Astrocyte (in vitro differentiated cells and primary cell): ENCODE results near the gene F13B.
"Not testable (repeated sequence)": the region's sequence is repeated elsewhere in the genome, so short reads cannot be mapped to it uniquely, and the experiment has no call there.

ENCODE experiments used
- EZH2 ChIP-seq: IDR thresholded peaks from 2 replicates; pipeline ENCODE4 v1.6.1; 2012; ENCODE audit warnings: mild to moderate bottlenecking, low read length, inconsistent platforms; ENCODE audit not compliant: insufficient read depth
- TF ChIP-seq, protein P1 (sequence below): IDR thresholded peaks from 2 replicates; pipeline ENCODE4 v1.5.1; 2011; ENCODE audit warnings: low read depth, mild to moderate bottlenecking, inconsistent platforms, low read length, moderate library complexity; ENCODE audit not compliant: insufficient read depth

- TF ChIP-seq, protein P1, sequence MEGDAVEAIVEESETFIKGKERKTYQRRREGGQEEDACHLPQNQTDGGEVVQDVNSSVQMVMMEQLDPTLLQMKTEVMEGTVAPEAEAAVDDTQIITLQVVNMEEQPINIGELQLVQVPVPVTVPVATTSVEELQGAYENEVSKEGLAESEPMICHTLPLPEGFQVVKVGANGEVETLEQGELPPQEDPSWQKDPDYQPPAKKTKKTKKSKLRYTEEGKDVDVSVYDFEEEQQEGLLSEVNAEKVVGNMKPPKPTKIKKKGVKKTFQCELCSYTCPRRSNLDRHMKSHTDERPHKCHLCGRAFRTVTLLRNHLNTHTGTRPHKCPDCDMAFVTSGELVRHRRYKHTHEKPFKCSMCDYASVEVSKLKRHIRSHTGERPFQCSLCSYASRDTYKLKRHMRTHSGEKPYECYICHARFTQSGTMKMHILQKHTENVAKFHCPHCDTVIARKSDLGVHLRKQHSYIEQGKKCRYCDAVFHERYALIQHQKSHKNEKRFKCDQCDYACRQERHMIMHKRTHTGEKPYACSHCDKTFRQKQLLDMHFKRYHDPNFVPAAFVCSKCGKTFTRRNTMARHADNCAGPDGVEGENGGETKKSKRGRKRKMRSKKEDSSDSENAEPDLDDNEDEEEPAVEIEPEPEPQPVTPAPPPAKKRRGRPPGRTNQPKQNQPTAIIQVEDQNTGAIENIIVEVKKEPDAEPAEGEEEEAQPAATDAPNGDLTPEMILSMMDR: not testable (repeated sequence)
- not testable (repeated sequence) for TF ChIP-seq EZH2
These were observed 75.0 kb downstream of the F13B start for GRCh38 chr1:196991919-196992651.
